ENCODE data around the gene TBC1D5.
A peak's percentile ranks its signal among the peaks of the same experiment; 100 is the strongest.
"Not testable (repeated sequence)": the region's sequence is repeated elsewhere in the genome, so short reads cannot be mapped to it uniquely, and the experiment has no call there.

TBC1D5 gene

GRCh38 chr3:17401912-17402311 lies 340.5 kb downstream of the TBC1D5 start:
- no peak for DNase-seq

GRCh38 chr3:17399586-17399985 lies 342.8 kb downstream of the TBC1D5 start:
- no peak for DNase-seq

GRCh38 chr3:17398959-17399551 lies 343.4 kb downstream of the TBC1D5 start:
- DNase-seq: no peak

DNA sequence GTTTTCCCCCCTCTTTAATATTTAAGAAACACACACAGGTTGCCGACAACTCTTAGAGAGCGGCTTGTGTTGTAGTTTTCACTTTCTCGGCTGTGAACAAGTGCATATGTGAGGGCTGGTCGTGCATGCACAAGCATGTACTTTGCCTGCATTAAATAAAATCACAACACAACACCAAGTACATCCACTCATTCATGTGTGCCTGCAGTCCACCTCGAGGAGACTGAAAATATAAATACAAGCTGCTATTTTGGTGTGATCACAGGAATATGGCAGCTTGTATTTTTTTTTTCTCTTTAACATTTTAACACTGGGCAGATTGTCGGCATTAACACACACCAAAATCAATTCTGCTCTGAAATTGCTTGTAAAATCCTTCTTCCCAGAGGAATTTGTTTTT lies 346.4 kb downstream of the TBC1D5 start:
- no peak for DNase-seq

- no peak for DNase-seq
Observed at GRCh38 chr3:17394541-17395155, 347.8 kb downstream of the TBC1D5 start.

GRCh38 chr3:17392516-17392915 lies 349.9 kb downstream of the TBC1D5 start:
- not testable (repeated sequence) for DNase-seq

DNA sequence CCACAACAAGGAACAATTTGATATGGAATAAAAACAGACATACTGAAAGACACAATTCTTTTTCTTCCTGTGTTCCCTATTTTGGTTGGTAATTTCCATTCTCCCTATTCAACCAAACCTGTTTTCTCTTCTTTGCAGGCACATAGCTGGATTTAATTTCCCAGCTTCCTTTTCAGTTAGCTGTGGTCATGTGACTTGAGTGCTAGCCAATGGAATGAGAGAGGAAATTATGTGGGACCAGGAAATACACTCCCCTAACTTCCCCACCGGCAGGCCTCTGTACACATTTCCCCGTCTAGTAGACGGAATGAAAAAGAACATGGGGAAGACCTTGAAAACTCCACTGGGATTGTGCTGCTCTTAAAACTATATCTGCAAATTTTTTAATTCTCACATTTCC lies 351.6 kb downstream of the TBC1D5 start:
- no peak for DNase-seq

DNA sequence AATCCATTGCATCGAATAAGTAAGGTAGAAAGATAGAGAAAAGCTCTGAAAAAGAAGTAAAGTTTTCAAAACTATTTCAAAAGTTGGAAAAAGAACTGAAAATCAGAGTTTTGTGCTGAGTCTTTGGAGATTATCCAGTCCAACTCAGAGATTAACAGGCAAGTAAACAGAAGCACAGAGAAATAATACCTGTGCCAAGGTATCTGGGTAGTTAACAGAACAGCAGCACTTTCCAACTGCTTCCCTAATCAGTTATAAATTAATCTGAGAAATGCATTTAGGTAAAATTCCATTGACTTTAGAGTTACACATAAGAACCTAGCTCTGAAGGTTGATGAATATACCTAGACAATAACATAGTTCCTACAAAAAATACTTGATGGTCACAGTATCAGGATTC lies 355.3 kb downstream of the TBC1D5 start:
- no peak for DNase-seq

- no peak for DNase-seq
Observed at GRCh38 chr3:17386432-17386831, 356.0 kb downstream of the TBC1D5 start.

DNA sequence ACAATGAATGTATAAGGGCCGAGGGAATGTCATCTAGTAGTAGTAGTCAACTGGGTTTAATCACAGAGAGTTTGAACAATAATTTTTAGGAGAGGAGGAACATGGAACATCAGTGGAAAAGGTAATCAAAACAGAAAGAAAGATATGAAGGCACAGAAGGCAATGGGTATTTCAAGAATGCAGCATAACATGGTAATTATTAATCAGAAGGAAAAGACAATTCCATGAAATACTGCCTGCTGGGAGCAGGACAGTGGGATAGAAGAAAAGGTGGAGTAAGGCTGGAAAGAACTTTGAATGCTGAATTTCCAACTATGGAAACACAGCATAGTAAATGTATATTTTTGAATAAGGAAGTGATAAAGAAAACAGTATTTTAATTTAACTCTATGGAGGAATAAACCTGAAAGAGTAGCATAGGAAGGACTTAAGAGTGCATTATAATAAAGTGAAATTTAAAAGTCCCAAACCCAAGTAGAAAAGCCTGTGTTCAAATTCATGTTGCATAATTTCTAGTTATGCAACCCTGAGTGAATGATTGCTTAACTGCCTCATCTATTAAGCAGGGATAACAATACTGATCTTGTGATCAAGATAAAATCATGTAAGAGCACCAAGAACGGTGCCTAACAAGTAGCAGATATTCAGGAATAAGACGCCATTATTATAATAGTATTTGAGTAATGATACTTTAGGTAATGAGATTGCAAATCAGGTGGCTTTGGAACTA lies 357.7 kb downstream of the TBC1D5 start:
- DNase-seq: no peak

- DNase-seq: no peak
Observed at GRCh38 chr3:17373304-17373703, 369.1 kb downstream of the TBC1D5 start.

DNA sequence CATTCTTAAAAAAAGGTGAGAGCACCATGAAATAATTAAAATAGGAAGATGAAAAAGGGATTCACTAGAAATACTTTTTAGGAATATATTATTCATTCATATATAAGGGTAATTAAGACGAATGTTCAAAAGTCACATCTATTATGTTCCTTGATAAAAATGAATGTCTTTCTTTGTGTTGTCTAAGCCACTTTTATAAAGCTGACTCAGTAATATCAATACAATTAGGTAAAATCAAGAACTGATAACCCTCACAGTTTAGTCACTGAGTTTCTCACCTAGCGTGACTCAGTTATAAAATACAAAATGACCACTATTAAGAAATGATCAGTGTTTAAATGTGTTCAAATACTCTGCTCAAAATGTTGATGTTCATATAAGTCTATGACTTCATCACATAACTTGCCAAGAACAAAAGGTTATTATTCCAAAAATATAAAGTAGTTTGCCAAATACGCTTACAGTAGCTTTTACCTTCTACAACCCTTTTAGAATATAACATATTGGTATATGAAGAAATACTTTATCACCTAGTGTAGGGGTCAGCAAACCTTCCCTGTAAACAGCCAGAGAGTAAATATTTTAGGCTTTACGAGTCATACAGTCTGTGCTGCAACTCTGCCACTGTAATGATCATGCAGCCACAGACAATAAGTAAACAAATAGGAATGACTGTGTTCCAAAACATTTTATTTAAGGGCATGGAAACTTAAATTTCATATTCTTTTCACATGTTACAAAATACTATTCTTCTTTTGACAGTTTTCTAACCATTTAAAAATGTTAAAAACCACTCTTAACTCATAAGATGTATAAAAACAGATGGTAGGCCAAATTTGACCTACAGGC lies 369.8 kb downstream of the TBC1D5 start:
- DNase-seq: no peak

GRCh38 chr3:17369973-17370372 lies 372.5 kb downstream of the TBC1D5 start:
- DNase-seq: no peak

- peak; percentile 51 for DNase-seq
Observed at GRCh38 chr3:17367171-17367570, 375.3 kb downstream of the TBC1D5 start.

- DNase-seq: no peak
Observed at GRCh38 chr3:17360991-17361390, 381.4 kb downstream of the TBC1D5 start.

- DNase-seq: no peak
Observed at GRCh38 chr3:17359911-17360310, 382.5 kb downstream of the TBC1D5 start.

DNA sequence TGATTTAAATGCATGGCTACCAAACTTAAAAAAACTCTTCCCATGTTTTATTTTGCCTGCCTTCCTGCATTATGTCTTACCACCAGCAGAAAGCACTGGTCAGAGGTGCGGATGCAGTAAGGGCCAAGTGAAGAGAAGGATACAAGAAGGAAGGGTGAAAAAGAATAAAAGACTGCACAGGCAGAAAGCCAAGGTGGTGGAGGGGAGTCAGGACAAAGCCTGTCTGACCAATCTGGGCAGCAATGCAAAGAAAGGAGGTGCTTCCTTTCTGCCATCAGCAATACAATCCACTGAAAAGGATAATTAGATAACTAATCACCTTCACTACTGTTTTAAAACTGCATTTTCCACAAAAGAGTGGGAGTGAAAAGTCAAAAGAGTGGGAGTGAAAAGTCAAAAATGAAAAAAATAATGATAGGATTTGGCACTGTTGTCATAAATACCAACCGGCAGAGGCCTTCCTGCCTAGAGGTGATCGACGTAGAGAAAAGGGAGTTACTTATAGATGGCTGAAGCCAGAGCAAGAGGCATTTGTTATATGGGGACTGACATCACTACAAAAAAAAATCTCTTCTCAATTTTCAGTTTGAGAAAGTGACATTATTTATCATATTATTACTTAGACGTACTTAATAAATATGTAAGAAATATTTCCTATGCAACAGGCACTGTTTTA lies 385.3 kb downstream of the TBC1D5 start:
- DNase-seq: no peak

DNA sequence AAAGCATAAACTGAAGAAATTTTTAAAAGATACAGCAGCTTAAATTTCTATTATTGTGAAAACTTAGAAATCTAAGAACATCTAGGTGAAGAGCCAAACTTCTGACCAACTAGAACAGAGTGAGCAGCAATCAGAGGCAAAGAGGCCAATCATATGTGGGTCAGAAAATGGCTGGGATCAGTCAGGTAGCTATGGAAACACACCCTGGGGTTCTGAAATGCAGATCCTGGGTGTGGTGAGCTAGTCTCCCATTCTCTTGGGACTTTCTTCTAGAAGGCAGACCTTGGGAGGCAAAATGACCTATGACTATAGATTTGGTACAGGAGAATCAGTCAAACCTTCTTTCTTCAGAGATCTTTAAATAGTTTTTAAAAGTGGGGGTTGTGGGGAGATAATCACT lies 385.8 kb downstream of the TBC1D5 start:
- no peak for DNase-seq

- peak; percentile 34 for DNase-seq
Observed at GRCh38 chr3:17355591-17355990, 386.8 kb downstream of the TBC1D5 start.

DNA sequence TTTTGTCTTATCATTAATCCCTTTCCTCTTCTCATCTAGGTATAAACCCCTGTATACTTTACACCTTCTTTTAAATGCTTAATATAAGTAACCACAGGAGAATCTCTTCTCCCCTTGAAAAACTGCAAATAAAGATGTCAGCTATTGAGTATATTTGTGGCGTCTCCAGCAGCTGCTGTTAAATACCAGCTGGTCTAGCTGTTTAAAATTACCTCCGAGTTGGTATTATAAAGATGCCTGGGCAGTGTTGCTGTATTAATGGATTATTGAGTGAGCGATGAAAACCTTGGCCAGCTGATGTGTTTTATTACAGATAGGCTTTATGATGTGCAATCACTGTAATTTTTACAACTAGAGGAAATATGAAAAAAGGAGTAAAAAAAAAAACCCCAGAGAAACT lies 388.1 kb downstream of the TBC1D5 start:
- no peak for DNase-seq

DNA sequence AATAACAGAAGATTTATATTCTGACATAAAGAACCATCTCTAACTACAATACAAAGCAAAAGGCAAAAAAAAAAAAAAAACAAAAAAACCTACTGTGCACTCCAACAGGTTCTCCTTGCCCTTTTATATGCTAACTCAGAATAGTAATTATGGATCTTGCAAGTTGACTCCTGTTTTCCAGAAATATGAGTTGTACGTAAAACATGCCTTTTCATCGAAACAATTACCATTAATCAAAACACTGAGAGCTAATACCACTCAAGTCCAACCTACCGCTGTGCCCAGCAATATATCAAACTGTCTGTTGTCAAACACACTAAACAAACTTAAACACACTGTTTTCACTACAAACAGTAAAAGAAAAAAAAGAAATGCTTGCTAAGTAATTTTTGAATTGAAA lies 389.8 kb downstream of the TBC1D5 start:
- no peak for DNase-seq

DNA sequence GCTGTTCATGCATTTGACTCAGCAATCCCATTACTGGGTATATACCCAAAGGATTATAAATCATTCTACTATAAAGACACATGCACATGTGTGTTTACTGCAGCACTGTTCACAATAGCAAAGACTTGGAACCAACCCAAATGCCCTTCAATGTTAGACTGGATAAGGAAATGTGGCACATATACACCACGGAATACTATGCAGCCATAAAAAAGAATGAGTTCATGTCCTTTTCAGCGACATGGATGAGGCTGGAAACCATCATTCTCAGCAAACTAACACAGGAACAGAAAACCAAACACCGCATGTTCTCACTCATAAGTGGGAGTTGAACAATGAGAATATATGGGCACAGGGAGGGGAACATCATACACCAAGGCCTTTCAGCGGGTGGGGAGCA lies 391.2 kb downstream of the TBC1D5 start:
- DNase-seq: not testable (repeated sequence)

GRCh38 chr3:17349093-17349492 lies 393.3 kb downstream of the TBC1D5 start:
- DNase-seq: no peak
